NCI-H748 (cell line): ENCODE measurements around the gene DAND5.

Source experiments
- DNase-seq: peaks from one replicate; lab custom pipeline; 2025; ENCODE audit not compliant: unreplicated experiment; lab: John Stamatoyannopoulos, UW

The DAND5 gene

GRCh38 chr19:13019332-13019731 is 50.0 kb downstream of the DAND5 start:
- no peak for DNase-seq

DNA sequence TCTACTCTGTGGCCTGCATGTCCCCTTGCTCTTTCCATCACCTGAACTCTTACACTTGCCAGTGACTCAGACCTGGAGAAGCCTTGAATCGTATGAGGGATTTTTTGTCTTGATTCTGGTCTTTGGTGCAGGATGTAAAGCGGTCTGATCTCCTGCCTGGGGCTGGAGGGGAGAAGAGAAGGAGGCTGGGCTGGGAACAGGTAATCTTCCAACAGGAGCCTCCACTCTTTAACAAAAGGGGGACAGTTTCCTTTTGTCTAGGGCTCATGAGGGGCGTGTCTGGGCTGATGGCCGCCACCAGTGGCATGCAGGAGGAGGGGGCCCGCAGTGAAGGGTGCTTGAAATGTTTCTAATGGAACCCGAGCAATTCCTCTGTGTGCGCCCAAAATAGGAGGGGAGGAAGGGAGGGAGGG is 50.6 kb downstream of the DAND5 start:
- DNase-seq: no peak

GRCh38 chr19:13022111-13022858 is 52.9 kb downstream of the DAND5 start:
- peak; percentile 43 for DNase-seq

- DNase-seq: peak; percentile 71
Observed at GRCh38 chr19:13022859-13023636, 53.7 kb downstream of the DAND5 start.

DNA sequence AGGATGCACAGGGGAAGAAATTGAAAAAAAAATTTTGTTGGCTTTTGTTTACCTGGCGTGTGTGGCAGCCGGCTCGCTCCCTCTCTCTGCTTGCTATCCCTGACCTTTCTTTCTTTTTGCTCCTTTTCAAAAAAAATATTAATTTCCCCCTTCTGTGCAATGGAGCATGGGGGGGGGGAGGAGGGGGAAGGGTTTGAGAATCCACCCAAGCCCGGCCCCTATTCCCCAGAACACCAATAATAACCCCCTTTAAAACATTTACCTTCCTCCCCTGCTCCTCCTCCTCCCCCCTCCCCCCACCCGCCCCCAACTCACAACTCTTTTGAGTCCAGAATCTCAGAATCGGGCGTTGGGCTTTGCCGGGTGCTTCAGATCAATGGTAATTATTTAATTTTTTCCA is 54.3 kb downstream of the DAND5 start:
- DNase-seq: peak; percentile 22
